Measurements from ENCODE around the gene RARB.

- no peak for TF ChIP-seq CTCF (IDR thresholded peaks at IDR 0.05)
- TF ChIP-seq POLR2A (IDR thresholded peaks at IDR 0.05) = no peak
Observed at GRCh38 chr3:25473246-25473645, 45.2 kb downstream of the RARB start.

All from vagina (tissue), 2 donors.